ENCODE measurements around the gene VAMP5. TPM values are rescaled to one million over a fixed set of nuclear protein-coding genes. Genes with fewer than 3 reads are reported as not detected.
A peak's percentile ranks its signal among the peaks of the same experiment; 100 is the strongest.

VAMP5 gene
- total and polyA plus RNA-seq, 9 of the 15 experiments (the other 6 are each of a cell fraction or from before 2014, with no cell fraction given), result 0.54 to 1.9 (median 1.5) TPM; not detected in 2

- TF ChIP-seq ZHX1 (conservative IDR thresholded peaks at IDR 0.05; ENCODE audit: low read length), result 0 out of 2 replicates have a peak, but pooled peaks have one; percentile 2
- peak; percentile 10; the same call in 1 of the 2 replicates for TF ChIP-seq ZBTB7A (IDR thresholded peaks at IDR 0.05; ENCODE audit: borderline replicate concordance, control insufficient read depth, low read depth, low read length)
- TF ChIP-seq FOXJ2 (tag; IDR thresholded peaks at IDR 0.05), result no peak
- TF ChIP-seq ESRRA (IDR thresholded peaks at IDR 0.05; ENCODE audit: borderline replicate concordance, low read depth), result no peak
- no peak for TF ChIP-seq GATAD2A (IDR thresholded peaks at IDR 0.05)
- TF ChIP-seq ZNF24 (IDR thresholded peaks at IDR 0.05), result no peak
- TF ChIP-seq KLF6 (CRISPR knock-in tag; IDR thresholded peaks at IDR 0.05; ENCODE audit: borderline replicate concordance), result 0 out of 2 replicates have a peak, but pooled peaks have one; percentile 53
- TF ChIP-seq ZNF449 (CRISPR knock-in tag; IDR thresholded peaks at IDR 0.05), result peak; percentile 60; the same call in 1 of the 2 replicates
- TF ChIP-seq ZNF764 (CRISPR knock-in tag; IDR thresholded peaks at IDR 0.05; ENCODE audit: low read depth), result no peak
- no peak for TF ChIP-seq TAF9B (IDR thresholded peaks at IDR 0.05; ENCODE audit: partially characterized antibody)
- TF ChIP-seq ATF6 (CRISPR knock-in tag; IDR thresholded peaks at IDR 0.05), result 0 out of 2 replicates have a peak, but pooled peaks have one; percentile 46
- TF ChIP-seq NR1H2 (CRISPR knock-in tag; IDR thresholded peaks at IDR 0.05), result 0 out of 2 replicates have a peak, but pooled peaks have one; percentile 57
- TF ChIP-seq MTA1 (IDR thresholded peaks at IDR 0.05; ENCODE audit: borderline replicate concordance), result no peak
- no peak for TF ChIP-seq EZH2 (IDR thresholded peaks at IDR 0.05; ENCODE audit: borderline replicate concordance, low read depth, low read length)
- TF ChIP-seq HDAC6 (IDR thresholded peaks at IDR 0.05; ENCODE audit: low read depth, low read length), result no peak
- no peak for TF ChIP-seq RNF2 (IDR thresholded peaks at IDR 0.05)
Observed at GRCh38 chr2:85578243-85579180, 5.7 kb upstream of the VAMP5 start (continued).

Data from K562 (cell line).